CD8-positive, alpha-beta memory T cell (primary cell): ENCODE results near the gene SIAH1. TPM values are rescaled to one million over a fixed set of nuclear protein-coding genes. Genes with fewer than 3 reads are reported as not detected.

Experiments used
- polyA plus RNA-seq: library from polyadenylated mRNA; unstranded; fragments of 300-500 nt; fragmentation: Illumina TruSeq; gene quantifications from one replicate; pipeline ENCODE4 v1.2.3, GENCODE V29; 2021
- total RNA-seq, 2 experiments: library from RNA; stranded (reverse); gene quantifications; one replicate each; pipeline ENCODE4 v1.2.3, GENCODE V29; 2021

Gene SIAH1
- total and polyA plus RNA-seq, 3 experiments from 2014 or later = 10.7 to 13.3 (median 11.6) TPM

Other genes starting within 250 kb of the SIAH1 start
- not detected for gene ABCC12, start 229.4 kb downstream of the SIAH1 start, total RNA-seq
- gene ABCC12, start 229.4 kb downstream of the SIAH1 start, polyA plus RNA-seq = not detected
- 10 to 100 TPM; 54.9 to 55.7 TPM for gene LONP2, start 141.1 kb downstream of the SIAH1 start, total RNA-seq
- gene LONP2, start 141.1 kb downstream of the SIAH1 start, polyA plus RNA-seq = 39.1 TPM
- gene ABCC11, start 137.9 kb downstream of the SIAH1 start, total RNA-seq = under 1 TPM; 0.22 TPM
- not detected for gene ABCC11, start 137.9 kb downstream of the SIAH1 start, polyA plus RNA-seq
- gene N4BP1, start 224.8 kb upstream of the SIAH1 start, total RNA-seq = 10 to 100 TPM; 44.3 to 45.0 TPM
- 57.9 TPM for gene N4BP1, start 224.8 kb upstream of the SIAH1 start, polyA plus RNA-seq